ENCODE measurements around the gene JAKMIP1. TPM values are rescaled to one million over a fixed set of nuclear protein-coding genes. Genes with fewer than 3 reads are reported as not detected.

Gene JAKMIP1
- polyA plus RNA-seq, 1 experiment, result not detected

- Histone ChIP-seq H3K27me3 (ENCODE audit: control insufficient read depth, insufficient read depth, low read length) (no peaks in the 10 kb centered on the region), H3K9me3 (ENCODE audit: control insufficient read depth, insufficient read depth, low read length) (peaks cover 14% of the 10 kb centered on the region), H3K4me3 (ENCODE audit: low read depth, low read length) (no peak overlapping the region), H3K27ac (ENCODE audit: low read depth, low read length) (no peak overlapping the region)
- CTCF ChIA-PET, result no interaction called here
- DNase-seq (ENCODE audit: low read depth, low spot score), result no peak
- POLR2A ChIA-PET, result no interaction called here
- TF ChIP-seq CTCF (IDR thresholded peaks at IDR 0.05; ENCODE audit: low read depth, low read length), result no peak
Observed at GRCh38 chr4:6071191-6071958, 129.0 kb downstream of the JAKMIP1 start.

DNA sequence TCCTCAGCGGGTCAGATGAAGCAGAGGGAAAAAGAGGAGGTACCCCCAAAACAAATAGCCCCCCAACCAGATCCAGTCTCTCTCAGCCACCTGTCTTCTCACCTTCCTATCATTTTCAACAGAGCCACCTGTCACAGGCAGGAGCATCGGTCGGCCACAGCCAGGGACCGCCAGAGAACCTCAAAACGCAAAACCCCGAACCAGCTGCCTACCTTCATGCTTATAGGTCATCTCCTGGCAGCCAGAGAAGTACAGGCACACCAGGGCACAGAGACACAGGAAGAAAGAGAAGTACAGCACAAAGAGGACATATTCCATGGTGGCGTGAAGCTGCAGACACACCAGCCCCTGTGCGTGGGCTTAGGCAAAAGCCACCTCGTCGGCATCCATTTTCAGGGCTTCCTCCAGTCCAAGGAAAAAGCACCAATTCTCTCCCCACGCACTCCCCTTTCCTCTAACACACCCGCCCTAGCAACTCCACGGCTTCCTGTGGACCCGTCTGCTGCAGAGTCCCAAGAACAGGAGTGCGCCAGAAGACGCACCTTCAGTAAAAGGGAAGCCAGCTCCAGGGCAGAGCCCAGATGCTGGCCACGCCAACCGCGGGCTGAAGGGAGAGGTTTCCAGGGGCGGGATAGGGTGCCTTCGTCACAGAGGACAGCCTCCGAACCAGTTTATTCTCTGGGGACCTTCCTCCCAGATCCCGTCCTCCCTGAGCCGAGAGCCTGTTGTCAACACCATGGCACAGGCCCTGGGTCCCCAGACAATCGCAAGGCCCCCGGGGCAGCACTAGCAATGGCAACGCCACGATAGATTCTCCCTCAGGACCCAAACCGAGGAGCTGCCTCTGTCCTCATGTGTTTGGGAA lies 130.3 kb downstream of the JAKMIP1 start:
- no peak for TF ChIP-seq CTCF (IDR thresholded peaks at IDR 0.05; ENCODE audit: low read depth, low read length)
- DNase-seq (ENCODE audit: low read depth, low spot score), result no peak
- H3K27ac ChIP-seq (ENCODE audit: low read depth, low read length), result no peak overlapping the region
- no peaks in the 10 kb centered on the region for H3K27me3 ChIP-seq (ENCODE audit: control insufficient read depth, insufficient read depth, low read length)
- CTCF ChIA-PET, result no interaction called here
- POLR2A ChIA-PET, result no interaction called here
- H3K4me3 ChIP-seq (ENCODE audit: low read depth, low read length), result no peak overlapping the region
- H3K9me3 ChIP-seq (ENCODE audit: control insufficient read depth, insufficient read depth, low read length), result peaks cover 17% of the 10 kb centered on the region

GRCh38 chr4:6068986-6069385 lies 131.4 kb downstream of the JAKMIP1 start:
- peaks cover 27% of the 10 kb centered on the region for H3K9me3 ChIP-seq (ENCODE audit: control insufficient read depth, insufficient read depth, low read length)
- CTCF ChIA-PET, result no interaction called here
- no peak for TF ChIP-seq CTCF (IDR thresholded peaks at IDR 0.05; ENCODE audit: low read depth, low read length)

DNA sequence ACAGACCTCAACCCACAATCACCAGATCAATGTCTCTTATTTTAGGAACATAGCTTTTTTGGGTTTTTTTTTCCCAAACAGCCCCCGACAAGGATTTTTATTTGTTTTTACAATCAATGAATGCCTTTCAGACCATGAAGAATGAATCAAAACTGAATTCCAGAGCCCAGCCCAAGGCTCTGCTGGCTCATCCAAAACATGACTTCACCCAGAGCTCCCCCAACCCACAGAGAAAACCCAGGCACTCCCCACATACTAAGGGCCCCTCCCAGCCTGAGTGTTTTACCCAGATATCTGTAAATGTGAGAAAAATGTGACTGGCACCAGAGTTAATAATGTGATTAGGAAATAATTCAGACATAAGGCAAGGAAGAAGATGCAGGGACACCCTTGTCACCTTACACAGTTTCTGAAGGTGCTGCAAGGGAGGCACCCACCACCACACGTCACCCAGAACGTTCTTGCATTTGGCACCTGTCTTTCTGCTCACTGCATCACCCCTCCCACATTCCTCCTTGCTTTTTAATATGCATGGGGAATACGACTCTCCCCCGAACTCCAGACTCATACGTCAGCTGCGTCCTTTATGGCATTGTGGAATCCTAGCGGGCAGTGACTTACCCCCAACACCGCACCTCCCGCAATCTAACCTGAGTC lies 134.3 kb downstream of the JAKMIP1 start:
- CTCF ChIA-PET, result no interaction called here
- H3K27me3 ChIP-seq (ENCODE audit: control insufficient read depth, insufficient read depth, low read length), result no peaks in the 10 kb centered on the region
- no peak for TF ChIP-seq CTCF (IDR thresholded peaks at IDR 0.05; ENCODE audit: low read depth, low read length)
- peaks cover 51% of the 10 kb centered on the region for H3K9me3 ChIP-seq (ENCODE audit: control insufficient read depth, insufficient read depth, low read length)
- no peak overlapping the region for H3K4me3 ChIP-seq (ENCODE audit: low read depth, low read length)
- no peak for DNase-seq (ENCODE audit: low read depth, low spot score)
- POLR2A ChIA-PET, result no interaction called here
- H3K27ac ChIP-seq (ENCODE audit: low read depth, low read length), result no peak overlapping the region

More at GRCh38 chr4:6068986-6069385, 131.4 kb downstream of the JAKMIP1 start:
- POLR2A ChIA-PET, result no interaction called here
- H3K27ac ChIP-seq (ENCODE audit: low read depth, low read length), result no peak overlapping the region
- H3K4me3 ChIP-seq (ENCODE audit: low read depth, low read length), result no peak overlapping the region
- DNase-seq (ENCODE audit: low read depth, low spot score), result no peak
- no peaks in the 10 kb centered on the region for H3K27me3 ChIP-seq (ENCODE audit: control insufficient read depth, insufficient read depth, low read length)

Measured in AG04450 (cell line).